ENCODE results near the gene ADCY2.
A peak's percentile ranks its signal among the peaks of the same experiment; 100 is the strongest.

The ADCY2 gene

GRCh38 chr5:7793895-7794294, 398.0 kb downstream of the ADCY2 start:
- DNase-seq (ENCODE audit: low read depth) = no peak

GRCh38 chr5:7794311-7794710, 398.4 kb downstream of the ADCY2 start:
- DNase-seq (ENCODE audit: low read depth) = no peak

- DNase-seq (ENCODE audit: low read depth) = no peak
Measured at GRCh38 chr5:7794823-7795222, 398.9 kb downstream of the ADCY2 start.

GRCh38 chr5:7795306-7795705, 399.4 kb downstream of the ADCY2 start:
- DNase-seq (ENCODE audit: low read depth) = no peak

- no peak for DNase-seq (ENCODE audit: low read depth)
Measured at GRCh38 chr5:7801891-7802614, 406.1 kb downstream of the ADCY2 start.

- no peak for DNase-seq (ENCODE audit: low read depth)
Measured at GRCh38 chr5:7802855-7803254, 406.9 kb downstream of the ADCY2 start.

GRCh38 chr5:7803937-7804336, 408.0 kb downstream of the ADCY2 start:
- no peak for DNase-seq (ENCODE audit: low read depth)

GRCh38 chr5:7805379-7805778, 409.4 kb downstream of the ADCY2 start:
- no peak for DNase-seq (ENCODE audit: low read depth)

- no peak for DNase-seq (ENCODE audit: low read depth)
Measured at GRCh38 chr5:7808998-7809397, 413.1 kb downstream of the ADCY2 start.

- no peak for DNase-seq (ENCODE audit: low read depth)
Measured at GRCh38 chr5:7811715-7812114, 415.8 kb downstream of the ADCY2 start.

GRCh38 chr5:7813007-7813406, 417.1 kb downstream of the ADCY2 start:
- DNase-seq (ENCODE audit: low read depth) = no peak

- DNase-seq (ENCODE audit: low read depth) = no peak
Measured at GRCh38 chr5:7813576-7813975, 417.6 kb downstream of the ADCY2 start.

- no peak for DNase-seq (ENCODE audit: low read depth)
Measured at GRCh38 chr5:7814816-7815215, 418.9 kb downstream of the ADCY2 start.

GRCh38 chr5:7815892-7816534, 420.1 kb downstream of the ADCY2 start:
- peak; percentile 64 for DNase-seq (ENCODE audit: low read depth)

GRCh38 chr5:7816535-7816901, 420.6 kb downstream of the ADCY2 start:
- DNase-seq (ENCODE audit: low read depth) = no peak

GRCh38 chr5:7822449-7822848, 426.5 kb downstream of the ADCY2 start:
- no peak for DNase-seq (ENCODE audit: low read depth)

- DNase-seq (ENCODE audit: low read depth) = no peak
Measured at GRCh38 chr5:7823594-7823993, 427.7 kb downstream of the ADCY2 start.

GRCh38 chr5:7824995-7825394, 429.1 kb downstream of the ADCY2 start:
- DNase-seq (ENCODE audit: low read depth) = no peak

GRCh38 chr5:7825630-7826029, 429.7 kb downstream of the ADCY2 start:
- DNase-seq (ENCODE audit: low read depth) = no peak

GRCh38 chr5:7827610-7828009, 431.7 kb downstream of the ADCY2 start:
- DNase-seq (ENCODE audit: low read depth) = no peak

GRCh38 chr5:7828269-7828668, 432.3 kb downstream of the ADCY2 start:
- no peak for DNase-seq (ENCODE audit: low read depth)

GRCh38 chr5:7834982-7835381, 439.0 kb downstream of the ADCY2 start:
- no peak for DNase-seq (ENCODE audit: low read depth)

GRCh38 chr5:7837403-7837802, 441.5 kb downstream of the ADCY2 start:
- no peak for DNase-seq (ENCODE audit: low read depth)

- no peak for DNase-seq (ENCODE audit: low read depth)
Measured at GRCh38 chr5:7842531-7842930, 446.6 kb downstream of the ADCY2 start.

Data from ELR (cell line).